Measurements from ENCODE around the gene ID2.
A peak's percentile ranks its signal among the peaks of the same experiment; 100 is the strongest.

The ID2 gene

GRCh38 chr2:8681786-8682692 lies at the start of gene ID2:
ID2 (plus strand) TSS chr2:8682056; CDS start chr2:8682166, 110 bp downstream.
- peak; percentile 99 for DNase-seq

- DNase-seq, result no peak
Observed at GRCh38 chr2:8632755-8633154, 49.1 kb upstream of the ID2 start.

DNA sequence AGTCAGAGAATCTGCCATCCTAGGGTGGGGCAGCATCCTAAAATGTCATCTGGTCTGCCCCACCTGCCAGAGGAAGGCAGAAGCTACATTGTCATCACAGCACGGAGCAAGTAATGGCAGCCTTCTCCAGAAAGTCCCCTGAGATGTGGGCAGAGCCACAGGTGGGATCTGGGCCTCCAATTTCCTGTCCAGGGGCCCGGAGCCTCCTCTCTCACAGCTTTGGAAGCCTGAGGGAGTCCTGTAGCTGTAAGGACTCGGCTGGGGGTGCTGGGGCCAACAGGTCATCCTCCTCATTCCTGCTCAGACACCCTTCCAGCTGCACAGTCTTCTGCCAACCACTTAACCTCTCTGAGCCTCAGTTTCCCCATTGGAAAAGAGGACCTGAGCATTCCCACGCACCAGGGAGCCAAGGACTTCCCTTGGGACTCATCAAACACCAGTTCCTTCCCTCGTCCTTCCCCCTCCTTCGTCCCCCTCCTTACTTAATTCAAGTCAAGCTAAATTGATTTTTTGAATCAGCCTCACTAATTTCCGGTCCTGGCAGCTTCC lies 48.6 kb upstream of the ID2 start:
- no peak for DNase-seq

GRCh38 chr2:8633735-8634313 lies 48.0 kb upstream of the ID2 start:
- no peak for DNase-seq

- no peak for DNase-seq
Observed at GRCh38 chr2:8634466-8635172, 47.2 kb upstream of the ID2 start.

GRCh38 chr2:8636041-8636491 lies 45.8 kb upstream of the ID2 start:
- DNase-seq, result no peak

- no peak for DNase-seq
Observed at GRCh38 chr2:8636721-8637636, 44.9 kb upstream of the ID2 start.

DNA sequence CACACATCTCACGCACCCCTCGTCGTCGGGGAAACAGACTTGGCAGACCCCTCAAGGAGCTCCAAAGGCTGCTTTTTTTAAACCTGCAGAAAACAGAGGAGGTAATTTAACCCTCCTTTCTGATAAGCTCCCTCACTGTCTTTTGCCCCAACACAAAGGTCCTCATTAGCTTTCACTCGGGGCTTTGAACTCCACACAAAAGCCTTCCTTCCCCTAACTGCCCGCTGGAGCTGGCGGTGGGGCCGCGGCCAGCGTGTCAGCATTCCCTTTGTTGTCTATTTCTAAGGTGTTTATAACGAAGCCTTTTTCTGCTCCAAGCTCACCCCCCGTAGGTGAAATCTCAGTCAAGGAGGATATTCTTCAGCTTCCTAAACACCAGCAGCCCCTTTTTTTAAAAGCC lies 43.5 kb upstream of the ID2 start:
- no peak for DNase-seq

GRCh38 chr2:8639122-8639635 lies 42.7 kb upstream of the ID2 start:
- no peak for DNase-seq

DNA sequence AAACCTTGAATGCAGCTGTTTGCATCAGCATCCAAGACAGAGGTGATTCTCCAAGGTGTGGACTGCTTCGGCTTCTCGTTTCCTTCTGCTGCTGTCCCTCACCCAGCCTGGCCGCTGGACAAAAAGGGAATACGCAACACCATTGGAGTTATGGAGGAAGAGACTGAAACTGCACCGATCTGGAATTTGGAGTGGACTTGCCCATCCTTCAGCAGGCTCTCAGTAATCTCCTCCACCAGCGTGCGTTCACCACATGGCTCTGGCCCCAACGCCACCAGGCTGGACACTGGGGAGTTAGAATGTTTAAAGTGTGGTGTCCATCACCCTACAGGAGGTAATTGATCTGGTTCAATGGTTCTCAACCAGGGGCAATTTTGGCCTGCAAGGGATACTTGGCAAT lies 41.4 kb upstream of the ID2 start:
- no peak for DNase-seq

DNA sequence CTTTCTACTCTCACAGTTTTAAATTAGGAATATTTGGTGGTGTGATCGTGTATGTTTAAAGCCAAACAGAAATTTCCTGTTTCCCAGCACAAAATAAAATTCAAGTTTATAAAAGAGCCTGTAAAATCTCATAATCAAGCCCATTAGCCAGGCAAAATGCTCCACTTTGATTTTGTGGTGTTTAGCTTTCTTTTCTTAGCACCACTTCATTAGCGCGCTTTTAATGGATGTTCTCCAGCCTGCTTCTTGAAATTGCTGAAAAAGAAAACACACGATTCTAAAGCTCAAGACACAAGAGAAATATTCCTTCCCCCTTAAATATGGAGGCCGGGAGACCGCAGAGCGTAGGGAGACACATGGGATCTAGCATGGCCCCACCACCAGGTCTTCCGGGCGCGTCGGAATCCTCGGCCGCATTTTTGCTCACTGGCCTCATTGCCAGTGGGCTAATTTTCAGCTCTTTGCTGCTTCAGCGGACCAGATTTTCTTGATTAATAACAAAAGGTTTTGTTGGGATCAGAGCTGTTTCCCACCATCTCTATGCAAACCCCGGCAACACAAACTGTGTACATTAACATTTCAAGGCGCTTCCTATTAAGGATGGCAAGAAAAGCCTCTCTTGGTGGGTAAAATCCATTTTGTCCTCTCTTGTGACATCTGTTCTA lies 40.4 kb upstream of the ID2 start:
- DNase-seq, result no peak

DNA sequence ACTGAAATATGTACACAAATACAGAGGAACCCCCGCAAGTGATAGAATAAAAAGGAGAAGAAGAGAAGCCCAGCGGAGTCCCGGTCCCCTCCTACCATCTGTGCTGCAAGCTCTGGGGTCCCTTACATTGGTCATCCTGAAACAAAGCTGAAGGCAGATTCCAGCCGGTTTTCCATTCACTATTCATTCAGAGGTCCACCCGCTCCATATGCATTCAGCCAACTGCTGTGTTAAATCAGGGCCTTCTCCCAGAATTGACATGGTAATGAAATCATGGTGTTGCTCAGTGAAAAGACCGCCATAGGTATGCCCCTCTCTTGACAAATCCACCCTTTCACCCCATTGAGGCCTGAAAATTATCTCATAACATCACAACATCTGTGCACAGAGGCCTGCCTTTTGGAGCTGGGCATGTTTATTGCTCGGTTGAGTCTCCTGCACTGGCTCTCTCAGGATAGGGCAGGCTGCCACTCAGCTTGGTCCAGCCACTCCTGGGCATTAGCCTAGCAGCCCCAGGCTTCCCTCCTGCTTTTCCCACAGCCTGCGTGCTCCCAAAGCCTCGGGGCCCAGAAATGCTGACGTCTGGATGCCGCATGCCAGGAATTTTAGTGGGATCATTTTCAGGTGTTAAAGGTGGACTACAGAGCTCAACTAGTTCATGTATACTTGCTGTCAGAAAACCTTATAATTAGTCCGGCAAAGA lies 39.3 kb upstream of the ID2 start:
- no peak for DNase-seq

DNA sequence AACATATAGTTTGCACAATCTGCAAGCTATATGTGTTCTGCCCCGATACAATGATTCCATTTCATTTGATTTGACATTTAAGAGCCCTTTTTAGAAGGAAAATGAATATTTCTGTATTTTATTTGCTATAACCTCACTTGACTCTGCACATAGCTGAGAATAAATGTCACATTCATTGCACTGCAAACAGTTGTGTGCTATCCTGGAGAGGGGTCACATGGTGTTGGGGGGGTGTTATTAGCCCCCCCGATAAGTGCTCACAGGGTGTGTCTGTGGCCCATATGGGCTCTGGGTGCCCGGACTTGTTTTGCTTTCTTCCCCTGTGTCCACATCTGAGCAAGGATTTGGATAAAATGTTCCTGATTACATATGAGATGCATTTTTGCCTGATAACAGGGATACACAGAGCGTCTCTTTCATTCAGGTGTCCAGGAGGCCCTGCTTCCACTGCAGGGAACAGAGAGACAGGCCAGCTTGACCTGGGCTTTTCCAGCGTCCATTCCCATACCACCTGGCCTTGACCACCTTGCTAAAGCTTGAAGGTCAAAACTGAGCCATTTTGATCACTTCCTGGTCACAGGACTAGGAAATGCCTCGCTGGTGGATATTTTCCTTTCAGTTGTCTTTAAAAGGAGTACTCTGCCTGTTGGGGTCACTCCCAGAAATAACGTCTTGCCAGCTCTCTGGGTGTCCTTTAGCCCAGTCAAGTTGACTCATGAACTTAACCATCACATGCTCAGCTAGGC lies 38.4 kb upstream of the ID2 start:
- DNase-seq, result no peak

GRCh38 chr2:8643996-8644356 lies 37.9 kb upstream of the ID2 start:
- no peak for DNase-seq

DNA sequence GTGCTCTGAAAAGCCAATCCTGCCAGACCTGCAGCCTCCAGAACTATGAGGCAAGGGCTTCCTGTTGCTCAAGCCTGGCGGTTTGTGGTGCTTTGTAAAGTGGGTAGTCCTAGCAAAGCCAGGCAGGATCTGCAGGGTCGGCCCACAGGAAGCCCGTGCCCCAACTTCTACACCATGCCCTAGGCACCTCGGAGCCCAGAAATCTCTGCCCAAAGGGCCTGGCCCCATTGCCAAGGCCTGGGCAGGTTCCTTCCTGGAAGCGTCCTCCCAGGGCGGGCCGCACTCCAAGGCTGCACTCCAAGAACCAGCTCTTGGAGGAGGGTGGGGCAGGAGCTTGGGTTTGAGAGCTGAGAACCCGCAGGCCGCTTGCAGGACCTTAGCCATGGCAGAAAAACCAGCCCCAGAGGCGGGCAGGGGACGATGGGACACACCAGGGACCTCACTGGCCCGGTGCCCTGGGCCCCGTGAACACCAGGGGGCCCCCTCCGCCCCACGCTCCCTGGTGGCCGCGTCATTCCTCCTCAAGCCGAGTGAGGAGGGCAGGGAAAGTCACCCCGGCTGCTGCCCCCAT lies 37.2 kb upstream of the ID2 start:
- DNase-seq, result no peak

DNA sequence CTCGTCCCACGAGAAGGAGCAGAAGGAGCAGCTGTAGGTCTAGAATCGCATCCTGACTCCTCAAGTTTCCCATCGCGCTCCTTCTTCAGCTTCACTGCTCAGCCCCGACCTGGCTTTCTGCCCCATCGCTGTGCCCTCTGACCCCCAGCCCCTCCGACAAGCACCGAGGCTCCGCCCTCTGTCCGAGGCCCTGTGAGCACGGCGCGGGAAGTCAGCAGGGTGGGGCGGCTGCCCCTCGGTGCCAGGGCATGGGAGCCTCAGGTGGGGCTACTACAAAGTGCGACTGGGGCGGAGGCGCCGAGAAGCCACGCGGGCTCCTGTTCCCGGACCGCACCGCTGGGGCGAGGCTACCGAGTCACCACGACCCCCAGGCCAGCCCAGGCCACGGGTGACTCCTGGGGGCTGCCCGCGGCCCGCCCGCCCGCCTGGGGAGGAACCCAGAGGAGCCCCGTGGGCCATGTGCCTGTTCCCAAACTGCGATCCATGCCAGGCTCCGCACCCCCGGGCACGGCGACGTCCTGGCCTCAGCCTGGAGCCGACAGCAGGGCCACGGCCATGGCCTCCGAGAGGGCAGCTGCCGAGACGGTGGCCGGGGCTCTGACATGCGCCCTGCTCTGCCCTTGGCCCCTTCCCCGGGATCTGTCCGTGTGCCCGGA lies 36.6 kb upstream of the ID2 start:
- no peak for DNase-seq

DNA sequence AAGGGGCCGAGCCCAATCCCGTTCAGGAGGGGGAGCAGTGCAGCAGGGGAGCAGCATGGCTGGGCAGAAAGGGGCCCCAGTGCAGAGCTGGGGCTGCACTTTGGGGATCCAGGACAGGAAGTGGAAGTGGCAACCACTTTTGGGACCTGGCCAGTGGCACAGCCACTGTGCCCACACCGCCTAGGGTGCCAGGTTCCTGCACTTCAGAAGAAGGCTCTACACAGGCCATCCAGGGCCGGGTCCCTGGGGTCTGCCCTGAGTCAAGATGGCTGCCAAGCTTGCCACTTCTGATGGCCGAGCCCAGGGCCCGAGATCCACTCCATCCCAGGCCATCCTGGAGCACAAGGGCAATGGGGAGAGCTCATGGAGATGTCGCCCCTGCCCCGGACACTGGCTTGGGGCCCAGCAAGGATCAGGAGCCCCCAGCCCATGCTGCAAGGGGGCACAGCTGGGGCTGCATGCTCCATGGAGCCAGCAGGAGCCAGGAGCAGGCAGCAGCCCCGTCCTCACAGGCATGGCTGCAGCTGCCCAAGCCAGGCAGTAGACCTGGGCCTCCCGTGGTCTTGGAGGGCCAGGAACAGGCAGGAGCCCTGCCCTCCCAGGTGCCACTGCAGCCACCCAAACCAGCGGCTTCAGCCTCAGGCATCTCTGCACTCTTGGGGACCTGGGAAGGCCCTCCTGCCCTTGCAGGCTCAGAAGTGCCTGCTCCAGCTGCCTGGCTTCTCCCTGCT lies 35.0 kb upstream of the ID2 start:
- no peak for DNase-seq

GRCh38 chr2:8647462-8647857 lies 34.4 kb upstream of the ID2 start:
- no peak for DNase-seq
